NT2/D1 (cell line): Measurements from ENCODE around the gene ADIPOQ.

Experiments used
- YY1 ChIP-seq: IDR thresholded peaks from 2 replicates; pipeline ENCODE4 v1.6.1; 2011; ENCODE audit not compliant: insufficient read length, insufficient read depth
- ZNF274 ChIP-seq: IDR thresholded peaks from 2 replicates; pipeline ENCODE4 v1.6.1; 2011; ENCODE audit warnings: mild to moderate bottlenecking, low read depth, low read length

DNA sequence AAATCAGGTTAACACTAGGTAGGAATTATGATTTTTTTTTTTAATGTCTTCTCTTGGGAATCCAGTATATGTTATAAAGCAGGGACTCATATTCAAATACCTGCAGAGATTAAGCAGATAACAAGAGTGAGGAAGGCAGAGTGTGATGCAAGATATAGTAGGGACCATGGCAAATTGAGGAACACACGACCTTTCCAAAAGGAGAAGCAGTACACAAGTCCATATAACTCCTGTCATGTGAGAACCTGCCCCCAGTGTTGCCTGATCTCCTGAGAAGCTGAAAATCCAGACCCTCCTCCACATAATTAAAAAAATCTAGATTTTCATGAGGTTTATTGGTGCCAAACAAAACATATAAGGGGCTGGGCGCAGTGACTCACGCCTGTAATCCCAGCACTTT is 39.8 kb upstream of the ADIPOQ start:
- TF ChIP-seq YY1 = no peak
- TF ChIP-seq ZNF274 = no peak
